Naive B cell (primary cell): Measurements from ENCODE around the gene CABP2. TPM values are rescaled to one million over a fixed set of nuclear protein-coding genes. Genes with fewer than 3 reads are reported as not detected.
"Not testable (repeated sequence)": the region's sequence is repeated elsewhere in the genome, so short reads cannot be mapped to it uniquely, and the experiment has no call there.

Experiments
- ATAC-seq, 2 donors: fragments of 150-1000 bp; cut with Tn5 transposase; 2 replicates each; pipeline ENCODE4 v1.10.0; 2021; ENCODE audit warnings: low read depth in 2 of 2, mild to moderate bottlenecking in 2 of 2, moderate library complexity in 2 of 2
- DNase-seq: peaks from one replicate; pipeline ENCODE4 v3.0.0; 2022
- H3K27ac Mint-ChIP-seq, 6 donors: one replicate each; pipeline ENCODE4 v1.8.0; 2020 to 2022; ENCODE audit warnings: mild to moderate bottlenecking in 6 of 6, mixed read lengths in 6 of 6, moderate library complexity in 5 of 6, inconsistent platforms in 2 of 6
- H3K27me3 Mint-ChIP-seq, 3 donors: one replicate each; pipeline ENCODE4 v1.8.0; 2021 to 2022; ENCODE audit warnings: mixed read lengths in 3 of 3, mild to moderate bottlenecking in 1 of 3
- H3K36me3 Mint-ChIP-seq, 2 donors: one replicate each; pipeline ENCODE4 v1.8.0; 2020 to 2022; ENCODE audit warnings: mixed read lengths in 2 of 2, inconsistent platforms in 1 of 2, mild to moderate bottlenecking in 1 of 2
- H3K4me1 Mint-ChIP-seq, 3 donors: one replicate each; pipeline ENCODE4 v1.8.0; 2020 to 2022; ENCODE audit warnings: mixed read lengths in 3 of 3, inconsistent platforms in 1 of 3, mild to moderate bottlenecking in 1 of 3, moderate library complexity in 1 of 3
- H3K4me3 Mint-ChIP-seq, 8 donors: one replicate each; pipeline ENCODE4 v1.8.0; 2020 to 2022; ENCODE audit warnings: mild to moderate bottlenecking in 8 of 8, mixed read lengths in 8 of 8, moderate library complexity in 8 of 8, inconsistent platforms in 2 of 8
- H3K9me3 Mint-ChIP-seq, 7 donors: one replicate each; pipeline ENCODE4 v1.8.0; 2020 to 2022; ENCODE audit warnings: mixed read lengths in 7 of 7, mild to moderate bottlenecking in 5 of 7, inconsistent platforms in 2 of 7, moderate library complexity in 1 of 7
- polyA plus RNA-seq, 6 donors: library from polyadenylated mRNA; unstranded; fragments of 300-500 nt; fragmentation: Illumina TruSeq; gene quantifications; one replicate each; pipeline ENCODE4 v1.2.3, GENCODE V29; 2021; ENCODE audit warnings: low read depth in 6 of 6

CABP2 gene
- polyA plus RNA-seq, 6 donors from 2014 or later, result not detected

DNA sequence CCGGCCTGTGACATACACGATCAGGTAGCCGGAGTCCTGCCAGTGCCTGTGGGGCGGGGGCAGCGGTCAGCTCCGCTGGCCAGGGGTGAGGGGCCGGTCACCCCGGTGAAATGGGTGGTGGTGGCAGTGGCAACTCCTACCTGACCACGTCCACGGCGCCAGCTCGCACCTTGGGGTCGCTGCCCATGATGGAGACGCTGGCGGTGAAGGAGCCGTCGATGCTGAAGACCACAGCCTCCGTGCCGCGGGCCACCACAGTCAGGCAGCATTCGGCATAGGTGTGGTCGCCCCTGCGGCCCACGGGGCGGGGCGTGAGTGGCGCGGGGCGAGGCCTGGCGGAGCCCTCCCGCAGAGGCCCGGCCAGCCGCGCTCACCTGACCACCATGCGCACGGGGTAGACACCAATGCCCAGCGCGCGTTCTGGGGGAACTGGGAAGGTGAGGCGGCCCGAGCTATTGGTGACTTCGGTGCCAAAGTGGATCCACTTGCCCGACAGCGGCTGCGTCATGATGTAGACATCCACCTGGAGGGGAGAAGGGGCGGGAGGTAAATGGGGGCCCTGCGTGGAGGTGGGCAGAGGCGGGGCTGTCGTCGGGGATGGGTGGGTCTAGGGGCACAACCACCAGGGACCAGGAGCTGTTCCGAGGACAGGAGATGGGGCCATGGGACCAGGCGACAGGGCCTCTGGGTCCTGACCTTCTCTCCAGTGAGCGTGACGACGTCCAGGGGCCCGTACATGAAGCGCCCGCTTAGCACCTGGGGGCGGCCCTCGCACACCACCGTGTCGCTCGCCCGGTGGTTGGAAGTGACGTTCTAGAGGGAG is 29.5 kb downstream of the CABP2 start:
- Mint-ChIP-seq H3K4me1 (peaks cover 3 to 12% (median 5%) of the 10 kb centered on the region in 3 donors), H3K9me3 (no peaks in the 10 kb centered on the region), H3K36me3 (peaks cover 0 to 12% of the 10 kb centered on the region in 2 donors), H3K27ac (no peak overlapping the region), H3K4me3 (no peak overlapping the region), H3K27me3 (no peaks in the 10 kb centered on the region)
- ATAC-seq, result no peak
- DNase-seq, result no peak

DNA sequence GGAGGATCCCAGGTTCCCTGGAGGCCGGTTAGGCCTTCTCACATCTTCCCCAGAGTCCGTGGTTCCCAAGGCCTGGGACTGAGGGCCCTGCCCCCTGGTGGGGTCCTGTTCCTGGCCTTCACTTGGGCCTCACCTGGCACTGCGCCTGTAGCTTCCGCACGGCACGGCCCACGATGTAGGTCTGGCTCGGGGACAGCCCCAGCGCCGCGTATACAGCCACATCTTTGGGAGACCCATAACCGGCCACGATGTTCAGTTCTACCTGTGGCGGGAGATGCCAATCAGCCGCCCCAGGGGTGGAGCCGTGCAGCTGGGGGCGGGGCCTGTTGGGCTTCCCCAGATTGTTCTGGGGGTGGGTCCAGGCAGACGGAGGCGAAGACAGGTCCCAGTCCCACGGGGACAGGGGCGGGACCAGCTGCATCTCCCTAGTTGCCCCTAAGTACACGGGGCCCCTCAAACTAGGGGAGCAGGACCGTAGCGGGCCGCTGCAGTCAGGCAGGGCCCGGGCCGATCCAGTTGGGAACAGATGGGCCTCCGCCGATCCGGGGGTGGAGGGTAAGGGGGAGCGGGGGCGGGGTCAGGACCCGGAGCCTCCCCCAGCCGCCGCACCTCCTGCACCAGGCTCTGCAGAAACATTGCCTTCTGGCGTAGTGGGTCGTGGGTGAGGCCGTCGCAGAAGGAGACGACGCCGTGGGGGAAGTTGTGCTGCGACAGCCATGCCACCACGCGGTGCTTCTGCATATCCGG is 30.3 kb downstream of the CABP2 start:
- ATAC-seq, result no peak
- H3K36me3 Mint-ChIP-seq, result peaks cover 2 to 15% of the 10 kb centered on the region in 2 donors
- no peak for DNase-seq
- H3K4me3 Mint-ChIP-seq, result no peak overlapping the region
- no peak overlapping the region for H3K27ac Mint-ChIP-seq
- H3K27me3 Mint-ChIP-seq, result no peaks in the 10 kb centered on the region
- H3K9me3 Mint-ChIP-seq, result no peaks in the 10 kb centered on the region
- H3K4me1 Mint-ChIP-seq, result peaks cover 3 to 19% (median 10%) of the 10 kb centered on the region in 3 donors

DNA sequence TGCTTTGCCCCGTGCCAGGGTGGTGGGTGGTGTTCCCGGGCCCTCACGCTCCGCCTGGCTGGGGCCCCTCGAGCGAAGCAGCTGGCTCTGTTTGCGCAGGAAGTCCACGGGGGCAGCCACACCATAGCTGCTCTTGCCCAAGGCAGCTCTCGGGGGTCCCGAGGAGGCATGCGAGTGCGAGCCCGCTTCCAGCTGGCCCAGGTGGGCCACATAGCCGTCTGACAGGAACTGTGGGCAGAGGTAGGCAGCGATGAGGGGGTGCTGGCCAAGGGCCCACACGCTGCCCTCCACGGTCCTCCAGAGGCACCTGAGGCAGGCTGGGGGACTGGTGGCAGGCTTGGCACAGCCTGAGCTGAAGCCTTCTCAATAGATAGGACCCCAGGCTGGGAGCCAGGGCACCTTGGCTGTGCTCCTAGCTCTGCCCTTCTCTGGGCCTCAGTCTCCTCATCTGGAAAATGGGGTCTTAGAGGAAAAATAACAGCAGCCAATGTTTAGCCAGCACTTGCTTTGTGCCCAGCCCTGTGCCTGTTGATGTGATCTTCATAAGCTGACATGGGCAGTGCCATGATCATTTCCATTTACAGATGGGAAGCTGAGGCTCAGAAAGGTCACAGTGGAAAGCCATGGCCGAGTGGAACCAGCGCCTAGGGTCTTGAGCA is 31.0 kb downstream of the CABP2 start:
- Mint-ChIP-seq H3K27me3 (no peaks in the 10 kb centered on the region), H3K4me3 (no peak overlapping the region), H3K4me1 (peaks cover 9 to 27% (median 17%) of the 10 kb centered on the region in 3 donors), H3K9me3 (no peaks in the 10 kb centered on the region), H3K36me3 (peaks cover 8 to 22% of the 10 kb centered on the region in 2 donors), H3K27ac (peak overlapping the region in 2 of 6 donors; percentile 12 to 72)
- ATAC-seq (no peak), DNase-seq (no peak)

DNA sequence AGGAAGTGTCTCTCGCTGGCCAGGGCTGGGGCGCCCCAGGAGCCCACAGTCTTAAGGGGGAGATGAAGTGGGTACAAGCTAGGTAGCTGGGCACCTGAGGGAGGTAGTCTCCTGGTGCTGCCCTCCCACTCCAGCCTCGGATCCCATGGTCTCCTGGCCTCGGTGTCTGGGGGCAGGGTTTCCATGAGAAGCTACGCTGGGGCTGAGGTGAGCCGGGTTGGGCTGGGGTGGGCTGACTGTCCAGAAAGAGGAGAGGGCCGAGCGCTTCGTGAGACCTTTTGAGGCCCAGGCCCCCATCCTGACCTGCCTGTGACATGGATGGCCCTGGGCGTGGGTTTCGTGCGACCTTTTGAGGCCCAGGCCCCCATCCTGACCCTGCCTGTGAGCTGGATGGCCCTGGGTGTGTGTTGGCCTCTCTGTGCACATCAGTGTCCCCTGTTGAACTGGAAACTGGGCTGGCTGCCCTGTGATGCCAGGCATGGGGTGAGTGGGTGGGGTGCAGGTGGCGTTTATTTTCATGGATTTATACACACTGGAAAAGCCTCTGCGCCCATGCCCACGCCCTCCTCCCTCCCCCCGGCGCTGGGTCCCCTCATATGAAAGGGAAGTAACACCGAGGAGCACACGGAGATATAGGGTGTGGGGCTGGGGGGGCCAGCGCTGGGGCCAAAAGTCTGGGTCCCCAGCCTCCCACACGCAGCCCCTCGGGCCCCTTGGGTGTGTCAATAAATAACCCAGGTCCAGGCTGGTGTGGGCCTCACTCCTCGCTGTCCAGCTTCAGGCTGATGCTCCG is 31.8 kb downstream of the CABP2 start:
- Mint-ChIP-seq H3K4me3 (no peak overlapping the region), H3K27ac (no peak overlapping the region), H3K4me1 (peaks cover 10 to 32% (median 25%) of the 10 kb centered on the region in 3 donors), H3K36me3 (peaks cover 8 to 22% of the 10 kb centered on the region in 2 donors), H3K9me3 (no peaks in the 10 kb centered on the region), H3K27me3 (no peaks in the 10 kb centered on the region)
- ATAC-seq (no peak), DNase-seq (no peak)

DNA sequence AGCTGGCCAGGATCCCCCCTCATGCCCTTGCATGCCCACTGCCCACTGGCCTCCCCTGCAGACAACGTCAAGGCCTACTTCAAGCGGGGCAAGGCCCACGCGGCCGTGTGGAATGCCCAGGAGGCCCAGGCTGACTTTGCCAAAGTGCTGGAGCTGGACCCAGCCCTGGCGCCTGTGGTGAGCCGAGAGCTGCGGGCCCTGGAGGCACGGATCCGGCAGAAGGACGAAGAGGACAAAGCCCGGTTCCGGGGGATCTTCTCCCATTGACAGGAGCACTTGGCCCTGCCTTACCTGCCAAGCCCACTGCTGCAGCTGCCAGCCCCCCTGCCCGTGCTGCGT is 32.5 kb downstream of the CABP2 start:
- ATAC-seq (no peak), DNase-seq (no peak)
- Mint-ChIP-seq H3K4me3 (no peak overlapping the region), H3K27me3 (no peaks in the 10 kb centered on the region), H3K4me1 (peaks cover 15 to 40% (median 32%) of the 10 kb centered on the region in 3 donors), H3K27ac (peak overlapping the region in 1 of 6 donors; percentile 69), H3K36me3 (peaks cover 8 to 22% of the 10 kb centered on the region in 2 donors), H3K9me3 (no peaks in the 10 kb centered on the region)

DNA sequence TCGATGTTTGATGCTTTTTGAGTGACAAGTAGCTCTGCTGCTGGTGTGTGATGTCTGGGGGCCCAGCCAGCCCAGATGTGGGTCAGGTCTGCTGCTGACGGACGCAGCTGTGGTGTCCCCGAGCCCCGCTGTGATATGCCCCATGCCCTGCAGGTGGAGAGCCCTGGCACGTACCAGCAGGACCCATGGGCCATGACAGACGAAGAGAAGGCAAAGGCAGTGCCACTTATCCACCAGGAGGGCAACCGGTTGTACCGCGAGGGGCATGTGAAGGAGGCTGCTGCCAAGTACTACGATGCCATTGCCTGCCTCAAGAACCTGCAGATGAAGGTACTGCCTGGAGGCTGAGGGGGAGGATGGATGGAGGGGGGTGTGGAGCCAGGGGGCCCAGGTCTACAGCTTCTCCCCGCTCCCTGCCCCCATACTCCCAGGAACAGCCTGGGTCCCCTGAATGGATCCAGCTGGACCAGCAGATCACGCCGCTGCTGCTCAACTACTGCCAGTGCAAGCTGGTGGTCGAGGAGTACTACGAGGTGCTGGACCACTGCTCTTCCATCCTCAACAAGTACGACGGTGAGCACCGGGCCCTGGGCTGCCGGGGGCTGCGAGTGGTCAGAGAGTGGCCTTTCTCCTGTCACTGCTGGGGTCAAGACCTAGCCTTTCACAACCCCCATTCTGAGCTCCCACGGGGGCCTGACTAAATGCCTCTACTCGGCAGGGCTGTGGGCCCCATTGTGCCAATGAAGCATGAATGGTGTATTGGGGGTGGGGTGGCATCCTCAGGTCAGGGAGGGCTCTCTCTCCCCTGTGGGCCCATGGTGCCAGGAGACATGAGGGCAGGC is 33.1 kb downstream of the CABP2 start:
- Mint-ChIP-seq H3K27me3 (no peaks in the 10 kb centered on the region), H3K36me3 (peaks cover 8 to 22% of the 10 kb centered on the region in 2 donors), H3K4me3 (no peak overlapping the region), H3K9me3 (no peaks in the 10 kb centered on the region), H3K4me1 (peaks cover 17 to 42% (median 37%) of the 10 kb centered on the region in 3 donors), H3K27ac (peak overlapping the region in 2 of 6 donors; percentile 36 to 72)
- no peak for DNase-seq
- ATAC-seq, result no peak

DNA sequence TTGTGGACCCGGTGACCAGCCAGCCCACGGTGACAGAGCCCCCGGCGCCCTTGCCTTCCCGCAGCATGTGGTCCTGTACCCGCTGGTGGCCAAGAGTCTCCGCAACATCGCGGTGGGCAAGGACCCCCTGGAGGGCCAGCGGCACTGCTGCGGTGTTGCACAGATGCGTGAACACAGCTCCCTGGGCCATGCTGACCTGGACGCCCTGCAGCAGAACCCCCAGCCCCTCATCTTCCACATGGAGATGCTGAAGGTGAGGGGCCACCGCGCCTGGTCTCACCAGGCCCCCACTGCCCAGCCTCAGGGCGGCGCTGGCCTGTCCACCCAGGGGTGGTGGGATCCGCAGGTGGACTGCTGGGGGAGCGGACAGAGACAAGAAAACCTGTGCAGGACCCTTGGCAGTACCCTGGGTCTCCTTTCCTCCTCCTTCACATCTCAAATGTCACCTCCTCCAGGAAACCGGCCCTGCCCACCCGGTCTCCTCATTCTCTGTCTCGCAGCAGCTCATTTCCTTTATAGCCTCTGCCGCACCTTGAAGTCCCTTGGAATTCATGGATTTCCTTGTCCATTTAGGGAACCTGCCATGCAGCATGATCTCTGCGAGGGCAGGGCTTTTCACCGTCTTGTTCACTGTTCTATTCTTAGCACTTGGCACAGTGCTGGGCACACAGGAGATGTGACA is 33.9 kb downstream of the CABP2 start:
- no peak for DNase-seq
- no peak overlapping the region for H3K4me3 Mint-ChIP-seq
- peaks cover 24 to 50% (median 45%) of the 10 kb centered on the region in 3 donors for H3K4me1 Mint-ChIP-seq
- H3K36me3 Mint-ChIP-seq, result peaks cover 8 to 22% of the 10 kb centered on the region in 2 donors
- H3K27ac Mint-ChIP-seq, result peak overlapping the region in 2 of 6 donors; percentile 72 to 85
- no peak for ATAC-seq
- no peaks in the 10 kb centered on the region for H3K9me3 Mint-ChIP-seq
- no peaks in the 10 kb centered on the region for H3K27me3 Mint-ChIP-seq

DNA sequence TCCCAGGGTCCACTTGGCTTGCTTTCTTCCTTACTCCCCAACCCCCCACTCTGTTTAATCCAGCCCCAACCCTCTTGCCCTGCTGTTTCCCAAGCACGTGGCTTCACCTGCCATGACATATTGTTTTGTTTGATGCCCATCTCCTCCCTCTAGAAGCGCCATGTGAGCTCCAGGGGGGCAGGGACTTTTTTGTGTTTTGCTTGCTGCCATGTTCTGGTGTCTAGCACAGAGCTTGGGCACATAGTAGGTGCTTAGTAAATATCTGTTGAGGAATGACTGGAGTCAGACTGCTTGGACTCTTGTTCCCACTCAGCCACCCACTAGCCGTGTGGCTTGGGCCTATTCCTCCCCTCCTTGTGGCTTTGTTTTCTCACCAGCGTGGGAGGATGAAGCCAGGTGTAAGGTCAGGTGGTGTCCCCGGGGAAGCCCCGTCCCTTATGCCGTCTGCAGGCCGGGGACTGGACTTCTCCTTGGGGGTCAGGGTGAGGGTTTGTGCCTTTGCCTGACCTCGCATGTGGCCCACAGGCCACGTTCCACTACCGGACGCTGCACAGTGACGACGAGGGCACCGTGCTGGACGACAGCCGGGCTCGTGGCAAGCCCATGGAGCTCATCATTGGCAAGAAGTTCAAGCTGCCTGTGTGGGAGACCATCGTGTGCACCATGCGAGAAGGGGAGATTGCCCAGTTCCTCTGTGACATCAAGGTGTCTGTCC is 36.6 kb downstream of the CABP2 start:
- H3K4me1 Mint-ChIP-seq, result peaks cover 42 to 72% (median 68%) of the 10 kb centered on the region in 3 donors
- ATAC-seq (no peak), DNase-seq (no peak)
- no peaks in the 10 kb centered on the region for H3K9me3 Mint-ChIP-seq
- H3K36me3 Mint-ChIP-seq, result peaks cover 8 to 22% of the 10 kb centered on the region in 2 donors
- peak overlapping the region in 3 of 6 donors; percentile 53 to 93 (median 86) for H3K27ac Mint-ChIP-seq
- no peaks in the 10 kb centered on the region for H3K27me3 Mint-ChIP-seq
- H3K4me3 Mint-ChIP-seq, result peak overlapping the region; percentile 33 to 99 (median 80)

DNA sequence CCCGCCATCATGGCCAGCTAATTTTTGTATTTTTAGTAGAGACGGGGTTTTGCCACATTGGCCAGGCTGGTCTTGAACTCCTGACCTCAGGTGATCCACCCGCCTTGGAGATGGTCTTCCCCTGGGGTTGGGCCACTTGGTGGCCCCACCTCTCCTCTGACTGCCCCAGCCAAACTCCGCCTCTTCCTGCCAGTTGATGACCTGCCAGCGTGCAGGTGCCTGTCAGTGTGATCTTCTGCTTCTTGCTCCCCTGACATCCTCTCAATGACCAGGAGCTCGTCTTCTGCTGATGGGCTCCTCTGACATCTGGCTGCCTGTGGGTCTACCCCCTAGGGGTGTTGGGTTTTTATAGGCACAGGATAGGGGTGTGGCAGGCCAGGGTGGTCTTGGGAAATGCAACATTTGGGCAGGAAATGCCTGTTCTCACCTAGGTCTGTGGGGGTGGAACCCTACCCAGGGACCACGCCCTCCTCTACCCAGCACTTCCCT is 37.3 kb downstream of the CABP2 start:
- peak overlapping the region; percentile 47 to 93 (median 82) for H3K27ac Mint-ChIP-seq
- peaks cover 42 to 72% (median 68%) of the 10 kb centered on the region in 3 donors for H3K4me1 Mint-ChIP-seq
- H3K36me3 Mint-ChIP-seq, result peaks cover 8 to 18% of the 10 kb centered on the region in 2 donors
- not testable (repeated sequence) for ATAC-seq, DNase-seq, H3K27me3 Mint-ChIP-seq, H3K9me3 Mint-ChIP-seq
- H3K4me3 Mint-ChIP-seq, result peak overlapping the region; percentile 24 to 99 (median 80)

DNA sequence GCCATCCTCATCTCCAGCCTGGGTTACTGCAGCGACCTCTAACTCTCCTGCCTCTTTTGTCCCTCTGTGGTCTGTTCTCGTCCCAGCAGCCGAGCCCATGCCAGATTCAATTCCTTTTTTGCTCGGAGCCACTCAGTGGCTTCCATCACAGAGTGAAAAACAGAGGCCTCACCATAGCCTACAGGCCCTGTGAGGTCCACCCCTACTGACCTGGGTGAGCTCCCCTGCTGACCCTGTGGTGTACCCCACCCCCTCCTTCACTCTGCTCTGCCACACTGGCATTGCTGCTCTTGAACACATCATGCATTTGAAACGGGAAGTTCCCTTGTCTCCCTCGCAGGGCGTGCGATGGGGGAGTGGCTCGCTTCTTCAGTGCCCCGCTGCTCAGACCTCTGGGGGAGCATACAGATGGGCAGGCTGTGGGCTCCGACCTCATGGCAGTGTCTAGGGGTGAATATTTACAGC is 38.4 kb downstream of the CABP2 start:
- Mint-ChIP-seq H3K9me3 (no peaks in the 10 kb centered on the region), H3K4me1 (peaks cover 42 to 67% (median 66%) of the 10 kb centered on the region in 3 donors), H3K36me3 (peaks cover 8 to 14% of the 10 kb centered on the region in 2 donors), H3K4me3 (peak overlapping the region; percentile 86 to 99 (median 98)), H3K27ac (peak overlapping the region; percentile 61 to 97 (median 96)), H3K27me3 (no peaks in the 10 kb centered on the region)
- ATAC-seq (peak; percentile 40 to 45), DNase-seq (peak; percentile 70)
